Testis (tissue), 3 donors: ENCODE data around the gene TM7SF3. TPM values are rescaled to one million over a fixed set of nuclear protein-coding genes. Genes with fewer than 3 reads are reported as not detected.

Experiments
- DNase-seq: peaks from one replicate; pipeline ENCODE4 v3.0.0-alpha.2; 2019
- H3K27ac ChIP-seq, 2 donors: fragments of 200-600 bp; sonication (generic); one replicate each; pipeline ENCODE4 v1.5.1; 2019
- H3K27me3 ChIP-seq: fragments of 200-600 bp; sonication (generic); one replicate; pipeline ENCODE4 v1.5.1; 2019
- H3K36me3 ChIP-seq: fragments of 200-600 bp; sonication (generic); one replicate; pipeline ENCODE4 v1.5.1; 2017; ENCODE audit warnings: low read depth; ENCODE audit errors: missing control alignments
- H3K4me1 ChIP-seq: fragments of 200-600 bp; sonication (generic); one replicate; pipeline ENCODE4 v1.5.1; 2019
- H3K4me3 ChIP-seq, 2 donors: fragments of 200-600 bp; sonication (generic); one replicate each; pipeline ENCODE4 v1.5.1; 2017 to 2019
- H3K9me3 ChIP-seq: fragments of 200-600 bp; sonication (generic); one replicate; pipeline ENCODE4 v1.5.1; 2017
- CTCF ChIP-seq, 3 experiments: fragments of 450-650 bp in 2 of 3; fragments of 200-600 bp in 1 of 3; sonication (generic) in 1 of 3; IDR thresholded peaks; one replicate each; pipeline ENCODE4 v1.5.1; 2016 to 2019; ENCODE audit warnings: antibody characterized with exemption in 3 of 3, mild to moderate bottlenecking in 2 of 3, moderate library complexity in 1 of 3
- POLR2A ChIP-seq: fragments of 450-650 bp; IDR thresholded peaks from one replicate; pipeline ENCODE4 v1.6.1; 2017; ENCODE audit warnings: antibody characterized with exemption, mild to moderate bottlenecking, moderate library complexity
- WGBS, 2 donors: methylation state at CpG; one replicate each; pipeline ENCODE4 v1.1.5; 2018; 5-methylcytosine and 5-hydroxymethylcytosine counted together
- intact Hi-C: fragments of 100-400 bp; cut with DNase I; formaldehyde crosslinking; loops from one replicate; pipeline ENCODE4 v1.15.1; 2023; ENCODE audit warnings: low total_unique reads
- polyA plus RNA-seq: library from polyadenylated mRNA; stranded (reverse); fragments of 350-450 nt; fragmentation: Illumina TruSeq; extraction: RNeasy Lipid Tissue Mini Kit (QIAGEN cat#74804); gene quantifications from one replicate; pipeline ENCODE4 v1.2.3, GENCODE V29; 2014; ENCODE audit warnings: low read depth, low replicate concordance; ENCODE audit not compliant: insufficient read depth
- total RNA-seq, 2 donors: library from RNA; depleted of rRNA; stranded (reverse); fragments of >200 nt; gene quantifications; one replicate each; pipeline ENCODE4 v1.2.3, GENCODE V29; 2016

TM7SF3 gene
- total and polyA plus RNA-seq, 3 donors from 2014 or later, result 64.4 to 73.1 (median 69.6) TPM

GRCh38 chr12:26939192-26939832 is 74.9 kb downstream of the TM7SF3 start:
- TF ChIP-seq CTCF (IDR thresholded peaks at IDR 0.05) (no peak), POLR2A (no peak)
- Histone ChIP-seq H3K9me3 (no peaks in the 10 kb centered on the region), H3K27ac (peak overlapping the region; percentile 99), H3K27me3 (no peaks in the 10 kb centered on the region), H3K36me3 (no peaks in the 10 kb centered on the region), H3K4me3 (peak overlapping the region; percentile 85 to 99), H3K4me1 (peaks cover 34% of the 10 kb centered on the region)
- no peak for DNase-seq
- intact Hi-C loops, result no loop called here
- WGBS, 2 donors, result 1 to 2% methylated on average over 9 of the region's 9 CpGs

GRCh38 chr12:26938701-26939062 is 75.5 kb downstream of the TM7SF3 start:
- intact Hi-C loops, result no loop called here
- Histone ChIP-seq H3K4me3 (peak overlapping the region; percentile 85 to 99), H3K36me3 (no peaks in the 10 kb centered on the region), H3K27me3 (no peaks in the 10 kb centered on the region), H3K4me1 (peaks cover 34% of the 10 kb centered on the region), H3K9me3 (no peaks in the 10 kb centered on the region), H3K27ac (peak overlapping the region; percentile 99)
- WGBS, 2 donors, result 0 to 1% methylated on average over 16 to 19 of the region's 28 CpGs
- TF ChIP-seq POLR2A, result no peak
- TF ChIP-seq CTCF (IDR thresholded peaks at IDR 0.05), result no peak
- no peak for DNase-seq

DNA sequence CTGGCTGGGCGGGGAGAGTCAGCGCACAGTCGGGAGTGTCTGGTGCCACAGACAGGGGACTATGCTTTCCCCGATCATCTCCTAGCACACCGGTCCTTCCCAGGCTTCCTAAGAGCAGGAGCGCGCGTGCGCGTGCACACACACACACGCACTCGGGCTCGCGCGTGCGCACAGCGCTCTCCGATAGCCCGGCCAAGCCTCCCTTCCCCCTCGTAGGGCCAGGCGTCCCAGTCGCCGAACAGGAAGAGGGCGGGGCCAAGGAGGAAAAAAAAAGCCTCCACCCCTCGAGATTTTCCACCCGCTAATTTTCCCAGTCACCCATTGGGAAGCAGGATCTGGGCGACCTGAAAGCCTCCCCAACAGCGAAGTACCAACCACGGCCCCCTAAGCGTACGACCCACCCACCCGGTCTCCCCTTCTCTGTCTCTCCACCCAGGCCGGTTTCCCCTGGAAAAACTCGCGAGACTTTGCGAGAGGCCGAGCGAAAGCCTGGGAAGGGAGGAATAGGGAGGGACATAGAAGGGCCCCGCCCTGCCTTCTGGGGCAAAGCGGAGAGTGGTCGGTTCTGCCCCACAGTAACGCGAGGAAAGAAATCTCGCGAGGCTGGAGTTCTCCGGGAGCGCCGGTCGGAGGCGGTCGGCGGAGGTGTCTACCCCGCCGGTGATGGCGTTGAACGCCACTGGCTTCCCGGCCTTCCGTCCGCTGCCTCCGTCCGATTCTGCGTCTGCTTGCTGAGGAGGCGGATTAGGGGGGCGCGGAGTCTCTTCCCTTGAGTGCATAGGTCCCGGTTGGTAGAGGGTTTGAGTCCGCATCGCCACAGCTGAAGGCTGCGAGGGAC is 76.1 kb downstream of the TM7SF3 start, which contains the start of the genes FGFR1OP2 and INTS13:
Gene FGFR1OP2 (plus strand): TSS at position 608 of the 838 bp plus-strand sequence. CDS start 15,689 bp downstream, outside the sequence.
Gene INTS13 (minus strand): TSS at position 119 of the 838 bp plus-strand sequence. CDS start 1,178 bp downstream, outside the sequence.
- WGBS, 2 donors, result 0 to 1% methylated on average over 40 to 69 of the region's 69 CpGs
- peak within 1 kb of the TSS; percentile 85 to 99 for H3K4me3 ChIP-seq
- no peaks in the 10 kb centered on the region for H3K36me3 ChIP-seq
- H3K27ac ChIP-seq, result peak within 1 kb of the TSS; percentile 99
- H3K9me3 ChIP-seq, result no peaks in the 10 kb centered on the region
- TF ChIP-seq CTCF (IDR thresholded peaks at IDR 0.05) (no peak), POLR2A (peak; percentile 92)
- intact Hi-C loops, result no loop called here
- no peaks in the 10 kb centered on the region for H3K27me3 ChIP-seq
- peak; percentile 99 for DNase-seq
- peaks cover 31% of the 10 kb centered on the region for H3K4me1 ChIP-seq

GRCh38 chr12:26937443-26937862 is 76.7 kb downstream of the TM7SF3 start:
- DNase-seq, result no peak
- peaks cover 30% of the 10 kb centered on the region for H3K4me1 ChIP-seq
- no peaks in the 10 kb centered on the region for H3K27me3 ChIP-seq
- H3K4me3 ChIP-seq, result peak overlapping the region; percentile 85 to 99
- peak overlapping the region; percentile 99 for H3K27ac ChIP-seq
- H3K36me3 ChIP-seq, result no peaks in the 10 kb centered on the region
- WGBS, 2 donors, result 0 to 1% methylated on average over 8 to 10 of the region's 10 CpGs
- H3K9me3 ChIP-seq, result no peaks in the 10 kb centered on the region
- intact Hi-C loops, result no loop called here
- TF ChIP-seq POLR2A, result no peak
